Dedifferentiated amniotic fluid mesenchymal stem cell (primary cell): ENCODE measurements around the gene SLC17A4.

ENCODE experiments used
- DNase-seq: peaks from one replicate; pipeline ENCODE4 v3.0.0-alpha.2; 2016; ENCODE audit errors: extremely low spot score

Gene SLC17A4

GRCh38 chr6:25750906-25751305, 3.6 kb upstream of the SLC17A4 start:
- no peak for DNase-seq

- DNase-seq, result no peak
These were observed 1.5 kb upstream of the SLC17A4 start for GRCh38 chr6:25753079-25753478.

GRCh38 chr6:25755483-25755882, 941 bp downstream of the SLC17A4 start:
- DNase-seq, result no peak

GRCh38 chr6:25756382-25757363, 2.1 kb downstream of the SLC17A4 start:
- no peak for DNase-seq

GRCh38 chr6:25757936-25758642, 3.5 kb downstream of the SLC17A4 start:
- DNase-seq, result no peak

- DNase-seq, result no peak
These were observed 10.1 kb downstream of the SLC17A4 start for GRCh38 chr6:25764611-25765010.

GRCh38 chr6:25768566-25768965, 14.0 kb downstream of the SLC17A4 start:
- no peak for DNase-seq

GRCh38 chr6:25769983-25770382, 15.4 kb downstream of the SLC17A4 start:
- DNase-seq, result no peak

GRCh38 chr6:25774120-25774715, 19.7 kb downstream of the SLC17A4 start:
- DNase-seq, result no peak

GRCh38 chr6:25777031-25777430, 22.5 kb downstream of the SLC17A4 start:
- DNase-seq, result no peak

GRCh38 chr6:25777856-25778649, 23.5 kb downstream of the SLC17A4 start:
- no peak for DNase-seq

GRCh38 chr6:25781134-25781533, 26.6 kb downstream of the SLC17A4 start:
- no peak for DNase-seq

GRCh38 chr6:25787428-25787827, 32.9 kb downstream of the SLC17A4 start:
- no peak for DNase-seq

GRCh38 chr6:25788305-25788922, 33.9 kb downstream of the SLC17A4 start:
- no peak for DNase-seq

- DNase-seq, result no peak
These were observed 34.9 kb downstream of the SLC17A4 start for GRCh38 chr6:25789475-25789874.

- DNase-seq, result no peak
These were observed 37.5 kb downstream of the SLC17A4 start for GRCh38 chr6:25792016-25792415.

GRCh38 chr6:25793970-25794369, 39.4 kb downstream of the SLC17A4 start:
- DNase-seq, result no peak

- no peak for DNase-seq
These were observed 40.2 kb downstream of the SLC17A4 start for GRCh38 chr6:25794784-25795183.

- no peak for DNase-seq
These were observed 46.9 kb downstream of the SLC17A4 start for GRCh38 chr6:25801436-25801835.

GRCh38 chr6:25804804-25805203, 50.3 kb downstream of the SLC17A4 start:
- DNase-seq, result no peak

GRCh38 chr6:25815194-25815593, 60.7 kb downstream of the SLC17A4 start:
- DNase-seq, result no peak
